Muscle of arm (tissue), 12 donors: ENCODE results near the gene XAB2. TPM values are rescaled to one million over a fixed set of nuclear protein-coding genes. Genes with fewer than 3 reads are reported as not detected.

Experiments
- DNase-seq: peaks from one replicate; pipeline ENCODE4 v3.0.0-alpha.2; 2013
- polyA plus RNA-seq, 12 donors: library from polyadenylated mRNA; unstranded; fragments of 120-200 nt; gene quantifications; one replicate each; pipeline ENCODE4 v1.2.1, GENCODE V29; 2013; ENCODE audit not compliant: insufficient read length in 12 of 12

XAB2 gene
- polyA plus RNA-seq, 12 donors = 17.4 to 32.6 (median 20.7) TPM; not detected in 1

- no peak for DNase-seq
Measured at GRCh38 chr19:7636317-7636690, 7.0 kb upstream of the XAB2 start.

- no peak for DNase-seq
Measured at GRCh38 chr19:7635670-7636069, 6.3 kb upstream of the XAB2 start.

GRCh38 chr19:7633698-7634097 lies 4.4 kb upstream of the XAB2 start, which contains the start of gene PCP2:
Gene PCP2 (minus strand): TSS chr19:7633719. CDS start chr19:7633457, 262 bp downstream.
- no peak for DNase-seq

GRCh38 chr19:7632340-7633203 lies 3.2 kb upstream of the XAB2 start:
- no peak for DNase-seq

GRCh38 chr19:7631577-7631976 lies 2.2 kb upstream of the XAB2 start:
- DNase-seq = no peak

- no peak for DNase-seq
Measured at GRCh38 chr19:7628589-7629311, 595 bp downstream of the XAB2 start.

GRCh38 chr19:7627166-7627565 lies 2.2 kb downstream of the XAB2 start:
- no peak for DNase-seq

- DNase-seq = no peak
Measured at GRCh38 chr19:7625763-7626372, 3.5 kb downstream of the XAB2 start.

- DNase-seq = no peak
Measured at GRCh38 chr19:7624810-7625209, 4.5 kb downstream of the XAB2 start.

- no peak for DNase-seq
Measured at GRCh38 chr19:7623725-7624603, 5.4 kb downstream of the XAB2 start.

- DNase-seq = no peak
Measured at GRCh38 chr19:7622933-7623685, 6.2 kb downstream of the XAB2 start.

- no peak for DNase-seq
Measured at GRCh38 chr19:7620442-7621412, 8.6 kb downstream of the XAB2 start.

GRCh38 chr19:7619671-7620441 lies 9.5 kb downstream of the XAB2 start:
- DNase-seq = no peak

- DNase-seq = no peak
Measured at GRCh38 chr19:7618771-7619510, 10.4 kb downstream of the XAB2 start.

- DNase-seq = no peak
Measured at GRCh38 chr19:7618348-7618747, 11.0 kb downstream of the XAB2 start.

- DNase-seq = no peak
Measured at GRCh38 chr19:7617735-7618134, 11.6 kb downstream of the XAB2 start.

GRCh38 chr19:7617172-7617571 lies 12.2 kb downstream of the XAB2 start:
- no peak for DNase-seq
